ENCODE results near the gene PDE7B.

DNA sequence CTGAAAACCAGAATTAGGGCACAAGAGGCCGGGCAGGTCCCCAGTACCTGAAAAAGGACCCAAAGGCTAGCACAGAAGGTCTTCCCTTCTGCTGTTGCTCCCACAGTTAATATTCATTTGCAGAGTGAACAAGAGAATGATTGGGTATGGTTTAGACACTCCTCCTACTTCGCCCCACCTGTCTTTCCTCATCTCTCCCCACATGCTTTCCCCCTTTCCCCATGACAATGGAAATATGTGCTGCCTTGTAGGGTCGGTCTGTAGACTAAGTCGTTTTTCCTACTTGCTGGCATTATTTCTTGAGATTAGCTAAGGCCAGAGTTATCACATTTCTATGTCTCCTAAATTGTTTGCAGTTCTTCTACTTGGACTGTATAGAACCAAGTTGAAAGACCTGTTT, 181.9 kb downstream of the PDE7B start:
- TF ChIP-seq, protein P1, sequence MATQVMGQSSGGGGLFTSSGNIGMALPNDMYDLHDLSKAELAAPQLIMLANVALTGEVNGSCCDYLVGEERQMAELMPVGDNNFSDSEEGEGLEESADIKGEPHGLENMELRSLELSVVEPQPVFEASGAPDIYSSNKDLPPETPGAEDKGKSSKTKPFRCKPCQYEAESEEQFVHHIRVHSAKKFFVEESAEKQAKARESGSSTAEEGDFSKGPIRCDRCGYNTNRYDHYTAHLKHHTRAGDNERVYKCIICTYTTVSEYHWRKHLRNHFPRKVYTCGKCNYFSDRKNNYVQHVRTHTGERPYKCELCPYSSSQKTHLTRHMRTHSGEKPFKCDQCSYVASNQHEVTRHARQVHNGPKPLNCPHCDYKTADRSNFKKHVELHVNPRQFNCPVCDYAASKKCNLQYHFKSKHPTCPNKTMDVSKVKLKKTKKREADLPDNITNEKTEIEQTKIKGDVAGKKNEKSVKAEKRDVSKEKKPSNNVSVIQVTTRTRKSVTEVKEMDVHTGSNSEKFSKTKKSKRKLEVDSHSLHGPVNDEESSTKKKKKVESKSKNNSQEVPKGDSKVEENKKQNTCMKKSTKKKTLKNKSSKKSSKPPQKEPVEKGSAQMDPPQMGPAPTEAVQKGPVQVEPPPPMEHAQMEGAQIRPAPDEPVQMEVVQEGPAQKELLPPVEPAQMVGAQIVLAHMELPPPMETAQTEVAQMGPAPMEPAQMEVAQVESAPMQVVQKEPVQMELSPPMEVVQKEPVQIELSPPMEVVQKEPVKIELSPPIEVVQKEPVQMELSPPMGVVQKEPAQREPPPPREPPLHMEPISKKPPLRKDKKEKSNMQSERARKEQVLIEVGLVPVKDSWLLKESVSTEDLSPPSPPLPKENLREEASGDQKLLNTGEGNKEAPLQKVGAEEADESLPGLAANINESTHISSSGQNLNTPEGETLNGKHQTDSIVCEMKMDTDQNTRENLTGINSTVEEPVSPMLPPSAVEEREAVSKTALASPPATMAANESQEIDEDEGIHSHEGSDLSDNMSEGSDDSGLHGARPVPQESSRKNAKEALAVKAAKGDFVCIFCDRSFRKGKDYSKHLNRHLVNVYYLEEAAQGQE (IDR thresholded peaks at IDR 0.05; ENCODE audit: insufficient read depth in 1 of 2, low read depth in 2 of 2, low read length in 2 of 2), result no peak
- no peak for TF ChIP-seq TAF1 (IDR thresholded peaks at IDR 0.05; ENCODE audit: borderline replicate concordance, insufficient read depth, low read length)

All from PFSK-1 (cell line).